ENCODE measurements around the gene CCDC170.
"Not testable (repeated sequence)": the region's sequence is repeated elsewhere in the genome, so short reads cannot be mapped to it uniquely, and the experiment has no call there.

Gene CCDC170

DNA sequence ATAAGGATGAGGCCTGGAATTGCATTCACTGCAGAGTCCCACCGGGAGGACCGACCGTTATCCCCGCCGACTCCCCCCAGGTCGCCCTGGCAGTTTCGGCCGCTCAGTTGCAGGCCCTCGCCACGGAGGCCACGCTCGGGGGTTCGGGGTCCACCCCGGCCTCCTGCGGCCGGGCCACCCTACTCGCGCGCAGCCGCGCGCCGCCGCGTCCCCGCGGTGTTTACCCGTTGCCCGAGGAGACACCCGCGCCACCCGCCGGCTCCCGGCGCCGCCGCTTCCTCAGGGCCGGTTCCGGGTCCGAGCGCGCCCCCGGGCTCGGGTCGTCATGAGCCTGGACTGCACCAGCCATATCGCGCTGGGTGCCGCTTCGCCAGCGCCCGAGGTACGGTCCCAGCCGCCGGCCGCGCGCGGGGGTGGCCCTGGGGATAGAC is at the start of gene CCDC170:
CCDC170 (plus strand) TSS at position 214 of the 431 bp plus-strand sequence; CDS start at position 326, 112 bp downstream.
- DNase-seq: peak; percentile 33

DNA sequence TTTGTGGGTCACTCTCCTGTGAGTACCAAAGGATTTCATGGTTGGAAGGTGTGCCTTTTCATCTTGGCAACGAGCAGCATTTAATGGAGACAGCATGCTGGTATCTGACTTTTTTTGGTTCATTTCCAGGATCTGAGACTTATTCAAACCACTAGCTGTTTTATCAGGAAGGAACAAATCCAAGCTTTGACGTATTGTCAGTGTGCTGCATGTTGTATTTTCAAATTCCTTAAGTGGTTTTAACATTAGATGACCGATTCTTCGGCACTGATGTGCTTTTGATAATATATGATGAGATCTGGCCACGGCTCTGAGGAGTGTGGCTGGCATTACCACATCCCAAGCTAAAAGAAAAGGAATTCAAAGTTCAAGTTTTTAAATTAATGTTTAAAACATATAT is 48.3 kb upstream of the CCDC170 start:
- DNase-seq: peak; percentile 86

DNA sequence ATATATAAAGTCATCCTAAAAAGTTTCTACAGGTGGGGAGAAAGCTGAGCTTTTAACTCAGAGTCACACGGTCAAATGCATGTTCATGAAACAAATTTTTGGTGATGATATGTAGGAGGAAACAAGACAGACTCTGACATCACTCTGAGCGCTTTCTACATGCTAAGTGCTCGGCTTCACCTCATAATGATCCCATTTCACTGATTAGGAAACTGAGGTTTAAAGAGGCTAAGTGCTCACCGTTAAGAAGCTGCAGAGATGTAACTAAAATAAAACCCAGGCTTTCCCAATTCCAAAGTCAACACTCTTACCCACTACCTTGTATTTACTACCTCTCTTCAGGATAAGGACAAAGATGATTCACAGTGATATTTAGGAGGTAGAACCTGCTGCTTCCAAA is 46.6 kb upstream of the CCDC170 start:
- DNase-seq: no peak

DNA sequence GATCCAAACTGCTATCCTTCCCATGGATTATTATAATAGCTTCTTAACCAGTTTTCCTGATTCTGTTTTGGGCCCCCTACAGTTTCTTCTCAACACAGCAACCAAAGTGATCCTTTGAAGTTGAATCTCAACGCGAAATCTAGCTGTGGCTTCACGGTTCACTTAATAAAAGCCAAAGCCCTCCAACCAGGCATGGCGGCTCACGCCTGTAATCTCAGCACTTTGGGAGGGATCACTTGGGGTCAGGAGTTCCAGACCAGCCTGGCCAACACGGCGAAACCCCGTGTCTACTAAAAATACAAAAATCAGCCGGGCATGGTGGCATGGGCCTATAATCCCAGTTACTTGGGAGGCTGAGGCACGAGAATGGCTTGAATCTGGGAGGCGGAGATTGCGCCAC is 45.2 kb upstream of the CCDC170 start:
- no peak for DNase-seq

DNA sequence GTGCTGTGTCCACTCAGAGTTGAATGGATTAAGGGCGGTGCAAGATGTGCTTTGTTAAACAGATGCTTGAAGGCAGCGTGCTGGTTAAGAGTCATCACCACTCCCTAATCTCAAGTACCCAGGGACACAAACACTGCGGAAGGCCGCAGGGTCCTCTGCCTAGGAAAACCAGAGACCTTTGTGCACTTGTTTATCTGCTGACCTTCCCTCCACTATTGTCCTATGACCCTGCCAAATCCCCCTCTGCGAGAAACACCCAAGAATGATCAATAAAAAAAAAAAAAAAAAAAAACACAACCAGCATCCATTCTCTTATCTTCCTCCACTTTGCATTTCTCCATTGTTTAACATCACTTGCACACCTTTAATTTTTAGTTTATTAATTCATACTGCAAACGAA is 42.9 kb upstream of the CCDC170 start:
- not testable (repeated sequence) for DNase-seq

- DNase-seq: no peak
Observed at GRCh38 chr6:151451417-151451949, 42.3 kb upstream of the CCDC170 start.

DNA sequence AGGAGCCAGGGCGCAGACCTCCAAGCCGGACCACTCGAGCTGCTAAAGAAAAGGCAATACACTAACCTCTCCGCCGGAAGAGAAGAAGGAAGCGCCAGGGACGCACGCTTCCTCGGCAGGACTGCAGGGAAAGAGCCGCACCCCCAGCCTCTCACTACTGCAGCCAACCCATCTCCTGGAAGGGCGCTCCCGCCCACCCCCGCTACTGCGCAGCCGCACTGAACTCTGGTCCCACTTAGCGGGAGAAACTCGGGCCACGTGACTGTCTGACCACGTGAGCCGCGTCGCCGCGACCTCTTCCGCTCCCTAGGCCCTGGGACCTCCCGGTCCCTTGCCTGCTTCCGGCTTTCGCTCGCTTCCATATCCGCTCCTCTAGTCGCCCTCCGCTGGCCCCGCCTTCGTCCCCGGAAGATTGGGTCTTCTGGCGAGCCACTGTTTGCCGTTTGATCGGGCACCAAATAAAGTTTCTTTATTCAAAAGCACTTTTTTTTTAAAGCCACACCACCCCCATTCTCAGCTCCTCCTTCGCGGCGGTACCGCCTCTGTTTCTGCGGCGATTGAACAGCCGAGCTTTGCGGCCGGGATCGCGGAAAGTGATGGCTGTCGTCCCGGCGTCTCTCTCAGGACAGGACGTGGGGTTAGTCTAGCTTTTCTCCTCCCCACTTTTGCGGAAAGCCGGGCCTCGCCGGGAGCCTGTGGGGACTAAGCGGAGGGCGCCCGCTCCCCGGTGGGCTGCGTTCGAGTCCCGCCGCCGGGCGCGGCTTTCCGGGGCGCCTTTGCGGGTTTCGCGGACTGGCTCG is 41.7 kb upstream of the CCDC170 start, which contains the start of gene RMND1:
RMND1 (minus strand) TSS at position 177 of the 800 bp plus-strand sequence. CDS start 6,315 bp downstream, outside the sequence.
- peak; percentile 100 for DNase-seq

GRCh38 chr6:151452750-151453427 is 40.9 kb upstream of the CCDC170 start:
- peak; percentile 63 for DNase-seq

GRCh38 chr6:151455751-151456398 is 37.9 kb upstream of the CCDC170 start:
- not testable (repeated sequence) for DNase-seq

DNA sequence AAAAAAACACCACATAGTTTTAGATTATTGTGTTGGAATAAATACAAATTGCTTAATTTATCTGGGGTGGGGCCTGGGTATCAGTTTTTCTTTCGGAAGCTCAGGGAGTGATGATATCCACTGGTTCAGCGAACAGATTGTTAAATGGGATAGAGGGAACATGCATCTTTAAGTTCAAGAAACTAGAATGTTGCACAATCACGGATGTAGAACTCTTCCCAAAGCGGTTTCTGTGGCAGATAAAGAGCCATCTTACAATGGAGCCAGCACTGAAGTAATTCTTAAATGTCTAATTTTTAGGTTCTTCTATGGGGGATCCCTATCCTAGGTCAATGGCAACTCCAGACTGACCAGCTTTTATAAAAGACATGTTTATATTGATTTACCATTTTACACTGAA is 32.1 kb upstream of the CCDC170 start:
- DNase-seq: no peak

GRCh38 chr6:151464702-151465101 is 29.1 kb upstream of the CCDC170 start:
- DNase-seq: no peak

- peak; percentile 59 for DNase-seq
Observed at GRCh38 chr6:151475653-151476523, 17.9 kb upstream of the CCDC170 start.

- DNase-seq: no peak
Observed at GRCh38 chr6:151477726-151478125, 16.1 kb upstream of the CCDC170 start.

DNA sequence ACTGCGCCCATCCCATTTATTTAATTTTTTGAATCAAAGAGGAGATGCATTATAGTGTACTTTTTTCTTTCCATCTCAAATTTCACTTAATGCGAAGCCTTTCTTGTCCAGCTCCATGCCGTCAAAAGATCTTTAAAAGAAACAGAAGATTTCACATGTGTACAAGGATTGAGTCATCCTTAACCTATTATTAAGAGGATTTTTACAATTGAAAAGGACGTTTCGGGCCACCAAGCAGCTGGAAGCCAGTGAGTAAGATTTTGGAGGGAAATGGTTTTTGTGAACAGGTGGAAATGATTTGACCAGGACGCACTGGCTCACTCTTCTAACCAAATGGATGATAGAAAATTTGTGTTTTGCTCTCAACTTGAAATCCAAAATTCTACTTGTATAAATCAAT is 15.1 kb upstream of the CCDC170 start:
- DNase-seq: no peak

GRCh38 chr6:151481786-151482185 is 12.0 kb upstream of the CCDC170 start:
- no peak for DNase-seq

GRCh38 chr6:151482290-151482689 is 11.5 kb upstream of the CCDC170 start:
- peak; percentile 21 for DNase-seq

DNA sequence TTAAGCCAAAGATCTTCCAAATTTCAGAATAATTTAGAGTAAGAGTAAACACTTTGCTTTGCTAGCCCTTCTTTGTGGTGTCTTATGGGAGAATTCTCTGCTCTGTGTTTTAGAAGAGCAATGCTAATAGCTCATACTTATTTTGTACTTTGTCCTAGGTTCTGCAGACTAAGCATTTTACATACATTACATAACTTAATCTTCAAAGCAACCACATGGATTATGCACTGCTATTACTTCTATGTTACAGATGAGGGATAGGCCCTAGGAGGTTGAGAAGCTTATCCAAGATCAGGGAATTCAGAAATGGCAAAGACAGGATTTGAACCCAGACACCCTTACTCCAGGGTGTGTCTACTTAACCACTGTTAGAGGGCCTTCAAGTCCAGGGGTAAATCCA is 9.8 kb upstream of the CCDC170 start:
- DNase-seq: no peak

DNA sequence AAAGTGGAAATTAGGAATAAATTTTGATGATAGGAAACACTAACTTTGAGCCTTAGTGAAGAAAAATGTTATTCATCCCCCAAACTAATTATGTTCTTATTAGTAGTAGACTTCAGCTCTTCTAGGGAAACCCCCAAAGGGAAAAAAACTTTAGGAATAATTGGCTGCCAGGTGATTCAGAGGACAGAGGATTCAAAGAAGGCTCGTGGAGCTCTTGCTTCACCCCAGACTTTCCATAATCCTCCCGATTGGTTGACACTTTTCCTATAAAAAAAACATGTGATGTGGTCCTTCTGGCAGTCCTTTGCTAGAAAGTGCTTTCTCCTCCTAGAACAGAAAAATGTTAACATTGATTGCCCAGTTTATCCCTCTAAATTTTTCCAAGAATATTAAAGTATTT is 5.6 kb upstream of the CCDC170 start:
- DNase-seq: no peak

- DNase-seq: no peak
Observed at GRCh38 chr6:151490996-151491395, 2.8 kb upstream of the CCDC170 start.

- no peak for DNase-seq
Observed at GRCh38 chr6:151493161-151493803, 535 bp upstream of the CCDC170 start.

GRCh38 chr6:151494235-151494935 is 568 bp downstream of the CCDC170 start:
- DNase-seq: peak; percentile 50

All from EL (cell line).